Caco-2 (cell line): ENCODE results near the gene RANGAP1. TPM values are rescaled to one million over a fixed set of nuclear protein-coding genes. Genes with fewer than 3 reads are reported as not detected.

Source experiments
- BruUV-seq: library from RNA; stranded (reverse); fragments of 400-500 nt; replicated peaks from 2 replicates; lab custom pipeline; 2021; lab: Mats Ljungman, UMichigan
- CTCF ChIA-PET: fragments of 300-600 bp; sonication (Branson Sonifier 250); formaldehyde crosslinking; loops from one replicate; lab custom pipeline; 2022; ENCODE audit warnings: antibody characterized with exemption; lab: Charles Lee
- POLR2A ChIA-PET: fragments of 300-600 bp; sonication (Branson Sonifier 250); formaldehyde crosslinking; loops from one replicate; lab custom pipeline; 2022; ENCODE audit warnings: antibody characterized with exemption; lab: Charles Lee
- DNase-seq, 2 experiments: peaks; one replicate each; pipeline versions ENCODE4 v3.0.0 to v3.0.0-alpha.2; 2020 to 2022
- H3K27me3 ChIP-seq: replicated peaks from 2 replicates; pipeline ENCODE4 v1.6.0; 2011; ENCODE audit warnings: low read length; ENCODE audit not compliant: control insufficient read depth, insufficient read depth
- H3K36me3 ChIP-seq: 2 replicates; pipeline ENCODE4 v1.5.1; 2011; ENCODE audit warnings: low read length; ENCODE audit not compliant: control insufficient read depth, insufficient read depth
- H3K4me1 ChIP-seq: fragments of 250-450 bp; sonication (Bioruptor Pico); 2 replicates; pipeline ENCODE4 v1.5.1; 2020; ENCODE audit warnings: mild to moderate bottlenecking
- H3K4me3 ChIP-seq: 2 replicates; pipeline ENCODE4 v1.5.1; 2011; ENCODE audit warnings: low read depth, mild to moderate bottlenecking, control low read depth, low read length
- H3K9me3 ChIP-seq: fragments of 250-450 bp; sonication (Bioruptor Pico); 2 replicates; pipeline ENCODE4 v1.5.1; 2020; ENCODE audit warnings: mild to moderate bottlenecking, moderate library complexity
- H3K27ac Mint-ChIP-seq: one replicate; pipeline ENCODE4 v1.8.0; 2022; ENCODE audit warnings: mixed read lengths; ENCODE audit not compliant: unreplicated experiment
- H3K27me3 Mint-ChIP-seq: one replicate; pipeline ENCODE4 v1.8.0; 2022; ENCODE audit warnings: mixed read lengths; ENCODE audit not compliant: insufficient read depth, unreplicated experiment
- H3K36me3 Mint-ChIP-seq: one replicate; pipeline ENCODE4 v1.8.0; 2022; ENCODE audit warnings: mild to moderate bottlenecking, mixed read lengths; ENCODE audit not compliant: insufficient read depth, unreplicated experiment
- H3K4me1 Mint-ChIP-seq: one replicate; pipeline ENCODE4 v1.8.0; 2022; ENCODE audit warnings: low read depth, mixed read lengths; ENCODE audit not compliant: unreplicated experiment
- H3K4me3 Mint-ChIP-seq: one replicate; pipeline ENCODE4 v1.8.0; 2022; ENCODE audit warnings: mild to moderate bottlenecking, moderate library complexity, mixed read lengths; ENCODE audit not compliant: unreplicated experiment
- H3K9me3 Mint-ChIP-seq: one replicate; pipeline ENCODE4 v1.8.0; 2022; ENCODE audit warnings: mixed read lengths; ENCODE audit not compliant: unreplicated experiment
- CTCF ChIP-seq, 2 experiments: fragments of 200-600 bp in 1 of 2; IDR thresholded peaks; 1 replicate in 1 of 2; 2 replicates in 1 of 2; pipeline versions ENCODE4 v1.5.1 to v1.8.0; 2011 to 2022; ENCODE audit warnings: antibody characterized with exemption in 1 of 2, control low read depth in 1 of 2, inconsistent platforms in 1 of 2, low read depth in 1 of 2, low read length in 1 of 2, mild to moderate bottlenecking in 1 of 2, moderate library complexity in 1 of 2; ENCODE audit not compliant: insufficient read depth in 1 of 2, severe bottlenecking in 1 of 2, unreplicated experiment in 1 of 2
- intact Hi-C: fragments of 100-400 bp; cut with micrococcal nuclease; formaldehyde crosslinking; loops from one replicate; pipeline ENCODE4 v1.10.0; 2022; ENCODE audit not compliant: unreplicated experiment
- total RNA-seq: library from RNA; stranded (reverse); gene quantifications from 2 replicates; pipeline ENCODE4 v1.2.3, GENCODE V29; 2022

RANGAP1 gene
- total RNA-seq, 1 experiment from 2014 or later, result 106 TPM

GRCh38 chr22:41285441-41285819 lies 557 bp downstream of the RANGAP1 start:
- Mint-ChIP-seq H3K4me3 (peak overlapping the region; percentile 88), H3K27me3 (no peaks in the 10 kb centered on the region), H3K4me1 (peaks cover 26% of the 10 kb centered on the region), H3K9me3 (no peaks in the 10 kb centered on the region), H3K27ac (peak overlapping the region; percentile 92), H3K36me3 (peaks cover 62% of the 10 kb centered on the region)
- Histone ChIP-seq H3K9me3 (no peaks in the 10 kb centered on the region), H3K27me3 (no peaks in the 10 kb centered on the region), H3K4me1 (peaks cover 33% of the 10 kb centered on the region), H3K36me3 (peaks cover 2% of the 10 kb centered on the region), H3K4me3 (peak overlapping the region; percentile 78)
- no peak for TF ChIP-seq CTCF (IDR thresholded peaks at IDR 0.05; ENCODE audit: insufficient read depth in 1 of 2, low read depth in 1 of 2, low read length in 1 of 2, severe bottlenecking in 1 of 2, unreplicated experiment in 1 of 2)
- BruUV-seq, result TSS peak; percentile 50
- peak; percentile 75 to 78 for DNase-seq
- POLR2A ChIA-PET, result interaction anchor here (0.7 to 1.8 kb wide), 6 partner anchors 16 to 304 kb away, joined by 3 to 29 read pairs (median 8); partner anchors contain the start of genes PMM1, TEF, TOB2 and ZC3H7B
- CTCF ChIA-PET, result interaction anchor here (1.0 to 1.2 kb wide), 2 partner anchors 48 to 241 kb away, joined by 3 read pairs; no protein-coding TSS in a partner anchor
- intact Hi-C loops, result loop anchor here (5.0 kb wide), 1 partner anchor 77 kb away; no protein-coding TSS in a partner anchor

- DNase-seq, result no peak
- Histone ChIP-seq H3K4me1 (peaks cover 25% of the 10 kb centered on the region), H3K27me3 (no peaks in the 10 kb centered on the region), H3K4me3 (peak overlapping the region; percentile 78; the same call in 1 of the 2 replicates), H3K9me3 (no peaks in the 10 kb centered on the region), H3K36me3 (peaks cover 2% of the 10 kb centered on the region)
- POLR2A ChIA-PET, result no interaction called here
- no peaks in the 10 kb centered on the region for H3K9me3 Mint-ChIP-seq
- H3K4me3 Mint-ChIP-seq, result peak overlapping the region; percentile 88
- CTCF ChIA-PET, result no interaction called here
- no TSS peak for BruUV-seq
- intact Hi-C loops, result no loop called here
- peak overlapping the region; percentile 92 for H3K27ac Mint-ChIP-seq
- H3K36me3 Mint-ChIP-seq, result peaks cover 71% of the 10 kb centered on the region
- peaks cover 16% of the 10 kb centered on the region for H3K4me1 Mint-ChIP-seq
- no peak for TF ChIP-seq CTCF (IDR thresholded peaks at IDR 0.05; ENCODE audit: insufficient read depth in 1 of 2, low read depth in 1 of 2, low read length in 1 of 2, severe bottlenecking in 1 of 2, unreplicated experiment in 1 of 2)
- H3K27me3 Mint-ChIP-seq, result no peaks in the 10 kb centered on the region
Measured at GRCh38 chr22:41284465-41284864, 1.5 kb downstream of the RANGAP1 start.

- POLR2A ChIA-PET, result no interaction called here
Measured at GRCh38 chr22:41280854-41281253, 5.1 kb downstream of the RANGAP1 start.

More at GRCh38 chr22:41280854-41281253, 5.1 kb downstream of the RANGAP1 start:
- DNase-seq, result no peak
- Mint-ChIP-seq H3K4me3 (no peak overlapping the region), H3K27me3 (no peaks in the 10 kb centered on the region), H3K9me3 (no peaks in the 10 kb centered on the region), H3K36me3 (peaks cover 90% of the 10 kb centered on the region), H3K4me1 (peaks cover 6% of the 10 kb centered on the region), H3K27ac (no peak overlapping the region)
- Histone ChIP-seq H3K4me3 (no peak overlapping the region), H3K4me1 (peaks cover 5% of the 10 kb centered on the region; the same call in 1 of the 2 replicates), H3K36me3 (peaks cover 4% of the 10 kb centered on the region), H3K9me3 (no peaks in the 10 kb centered on the region), H3K27me3 (no peaks in the 10 kb centered on the region)
- intact Hi-C loops, result no loop called here
- CTCF ChIA-PET, result no interaction called here
- no peak for TF ChIP-seq CTCF (IDR thresholded peaks at IDR 0.05; ENCODE audit: insufficient read depth in 1 of 2, low read depth in 1 of 2, low read length in 1 of 2, severe bottlenecking in 1 of 2, unreplicated experiment in 1 of 2)
- no TSS peak for BruUV-seq
